Measurements from ENCODE around the gene CHD3.

Gene CHD3

DNA sequence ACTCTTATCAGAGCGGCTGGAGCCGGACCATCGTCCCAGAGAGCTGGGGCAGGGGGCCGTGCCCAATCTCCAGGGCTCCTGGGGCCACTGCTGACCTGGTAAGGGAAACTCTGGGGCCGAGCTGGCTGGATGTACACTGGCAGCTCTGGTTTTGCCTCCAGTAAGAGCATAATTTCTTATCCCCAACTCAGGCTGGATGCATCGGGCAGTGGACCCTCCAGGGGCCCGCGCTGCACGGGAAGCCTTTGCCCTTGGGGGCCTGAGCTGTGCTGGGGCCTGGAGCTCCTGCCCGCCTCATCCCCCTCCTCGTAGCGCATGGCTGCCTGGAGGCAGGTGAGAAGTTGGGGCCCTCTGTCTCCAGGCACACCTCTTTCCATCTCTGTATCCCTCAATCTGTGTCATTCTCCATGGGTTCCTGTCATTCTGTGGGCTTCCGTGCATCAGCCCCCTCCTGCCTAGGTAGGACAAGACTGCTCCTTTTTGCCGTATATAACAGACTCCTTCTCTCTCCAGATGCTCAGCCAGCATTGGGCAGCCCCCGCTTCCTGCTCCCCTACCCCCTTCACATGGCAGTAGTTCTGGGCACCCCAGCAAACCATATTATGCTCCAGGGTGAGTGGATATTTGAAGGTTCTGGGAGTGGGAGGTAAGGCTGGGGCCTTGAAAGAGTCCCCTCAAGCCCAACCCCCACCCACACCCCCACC is 43.1 kb upstream of the CHD3 start:
- in situ Hi-C loops (cut with HindIII; ENCODE audit: low pct_unique_long_range_greater_than_20kb, low sequenced_read_pairs), result no loop called here
- TF ChIP-seq JUND (IDR thresholded peaks at IDR 0.05; ENCODE audit: low read depth), result no peak
- no peak for DNase-seq (ENCODE audit: low read depth in 1 of 2, low spot score in 1 of 2)

DNA sequence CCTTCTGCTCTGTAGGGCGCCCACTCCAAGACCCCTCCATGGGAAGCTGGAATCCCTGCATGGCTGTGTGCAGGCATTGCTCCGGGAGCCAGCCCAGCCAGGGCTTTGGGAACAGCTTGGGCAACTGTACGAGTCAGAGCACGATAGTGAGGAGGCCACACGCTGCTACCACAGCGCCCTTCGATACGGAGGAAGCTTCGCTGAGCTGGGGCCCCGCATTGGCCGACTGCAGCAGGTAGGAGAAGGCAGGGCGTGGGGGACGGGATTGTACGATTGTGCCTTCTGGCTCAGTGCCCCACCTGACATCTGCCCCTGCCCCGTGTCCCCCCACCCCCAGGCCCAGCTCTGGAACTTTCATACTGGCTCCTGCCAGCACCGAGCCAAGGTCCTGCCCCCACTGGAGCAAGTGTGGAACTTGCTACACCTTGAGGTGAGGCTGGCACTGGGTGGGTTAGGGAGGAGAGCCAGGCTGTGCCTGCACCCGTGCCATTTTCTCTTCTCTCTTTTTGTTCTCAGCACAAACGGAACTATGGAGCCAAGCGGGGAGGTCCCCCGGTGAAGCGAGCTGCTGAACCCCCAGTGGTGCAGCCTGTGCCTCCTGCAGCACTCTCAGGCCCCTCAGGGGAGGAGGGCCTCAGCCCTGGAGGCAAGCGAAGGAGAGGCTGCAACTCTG is 42.4 kb upstream of the CHD3 start:
- TF ChIP-seq JUND (IDR thresholded peaks at IDR 0.05; ENCODE audit: low read depth), result no peak
- no peak for DNase-seq (ENCODE audit: low read depth in 1 of 2, low spot score in 1 of 2)
- in situ Hi-C loops (cut with HindIII; ENCODE audit: low pct_unique_long_range_greater_than_20kb, low sequenced_read_pairs), result no loop called here

DNA sequence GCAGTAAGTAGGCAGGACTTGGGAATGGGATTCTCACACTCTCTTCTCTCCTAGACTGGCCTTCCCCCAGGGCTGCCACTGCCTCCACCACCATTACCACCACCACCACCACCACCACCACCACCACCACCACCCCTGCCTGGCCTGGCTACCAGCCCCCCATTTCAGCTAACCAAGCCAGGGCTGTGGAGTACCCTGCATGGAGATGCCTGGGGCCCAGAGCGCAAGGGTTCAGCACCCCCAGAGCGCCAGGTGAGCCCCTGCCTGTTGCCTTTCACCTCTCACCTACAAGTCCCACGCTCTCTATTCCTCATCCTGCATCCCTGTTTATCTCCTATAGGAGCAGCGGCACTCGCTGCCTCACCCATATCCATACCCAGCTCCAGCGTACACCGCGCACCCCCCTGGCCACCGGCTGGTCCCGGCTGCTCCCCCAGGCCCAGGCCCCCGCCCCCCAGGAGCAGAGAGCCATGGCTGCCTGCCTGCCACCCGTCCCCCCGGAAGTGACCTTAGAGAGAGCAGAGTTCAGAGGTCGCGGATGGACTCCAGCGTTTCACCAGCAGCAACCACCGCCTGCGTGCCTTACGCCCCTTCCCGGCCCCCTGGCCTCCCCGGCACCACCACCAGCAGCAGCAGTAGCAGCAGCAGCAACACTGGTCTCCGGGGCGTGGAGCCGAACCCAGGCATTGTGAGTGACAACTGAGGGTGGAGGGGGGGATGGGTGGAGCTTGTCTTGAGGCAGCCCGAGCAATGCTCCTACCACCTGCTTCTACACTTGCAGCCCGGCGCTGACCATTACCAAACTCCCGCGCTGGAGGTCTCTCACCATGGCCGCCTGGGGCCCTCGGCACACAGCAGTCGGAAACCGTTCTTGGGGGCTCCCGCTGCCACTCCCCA is 41.6 kb upstream of the CHD3 start:
- no peak for DNase-seq (ENCODE audit: low read depth in 1 of 2, low spot score in 1 of 2)
- no peak for TF ChIP-seq JUND (IDR thresholded peaks at IDR 0.05; ENCODE audit: low read depth)
- in situ Hi-C loops (cut with HindIII; ENCODE audit: low pct_unique_long_range_greater_than_20kb, low sequenced_read_pairs), result no loop called here

DNA sequence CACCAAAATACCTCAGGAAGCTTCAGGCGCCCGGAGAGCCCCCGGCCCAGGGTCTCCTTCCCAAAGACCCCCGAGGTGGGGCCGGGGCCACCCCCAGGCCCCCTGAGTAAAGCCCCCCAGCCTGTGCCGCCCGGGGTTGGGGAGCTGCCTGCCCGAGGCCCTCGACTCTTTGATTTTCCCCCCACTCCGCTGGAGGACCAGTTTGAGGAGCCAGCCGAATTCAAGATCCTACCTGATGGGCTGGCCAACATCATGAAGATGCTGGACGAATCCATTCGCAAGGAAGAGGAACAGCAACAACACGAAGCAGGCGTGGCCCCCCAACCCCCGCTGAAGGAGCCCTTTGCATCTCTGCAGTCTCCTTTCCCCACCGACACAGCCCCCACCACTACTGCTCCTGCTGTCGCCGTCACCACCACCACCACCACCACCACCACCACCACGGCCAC is 40.4 kb upstream of the CHD3 start:
- in situ Hi-C loops (cut with HindIII; ENCODE audit: low pct_unique_long_range_greater_than_20kb, low sequenced_read_pairs), result no loop called here
- no peak for DNase-seq (ENCODE audit: low read depth in 1 of 2, low spot score in 1 of 2)
- no peak for TF ChIP-seq JUND (IDR thresholded peaks at IDR 0.05; ENCODE audit: low read depth)

DNA sequence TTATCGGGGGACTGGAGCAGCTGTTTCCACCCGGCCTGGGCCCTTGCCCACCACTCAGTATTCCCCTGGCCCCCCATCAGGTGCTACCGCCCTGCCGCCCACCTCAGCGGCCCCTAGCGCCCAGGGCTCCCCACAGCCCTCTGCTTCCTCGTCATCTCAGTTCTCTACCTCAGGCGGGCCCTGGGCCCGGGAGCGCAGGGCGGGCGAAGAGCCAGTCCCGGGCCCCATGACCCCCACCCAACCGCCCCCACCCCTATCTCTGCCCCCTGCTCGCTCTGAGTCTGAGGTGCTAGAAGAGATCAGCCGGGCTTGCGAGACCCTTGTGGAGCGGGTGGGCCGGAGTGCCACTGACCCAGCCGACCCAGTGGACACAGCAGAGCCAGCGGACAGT is 39.9 kb upstream of the CHD3 start:
- no peak for DNase-seq (ENCODE audit: low read depth in 1 of 2, low spot score in 1 of 2)
- in situ Hi-C loops (cut with HindIII; ENCODE audit: low pct_unique_long_range_greater_than_20kb, low sequenced_read_pairs), result no loop called here
- TF ChIP-seq JUND (IDR thresholded peaks at IDR 0.05; ENCODE audit: low read depth), result no peak

DNA sequence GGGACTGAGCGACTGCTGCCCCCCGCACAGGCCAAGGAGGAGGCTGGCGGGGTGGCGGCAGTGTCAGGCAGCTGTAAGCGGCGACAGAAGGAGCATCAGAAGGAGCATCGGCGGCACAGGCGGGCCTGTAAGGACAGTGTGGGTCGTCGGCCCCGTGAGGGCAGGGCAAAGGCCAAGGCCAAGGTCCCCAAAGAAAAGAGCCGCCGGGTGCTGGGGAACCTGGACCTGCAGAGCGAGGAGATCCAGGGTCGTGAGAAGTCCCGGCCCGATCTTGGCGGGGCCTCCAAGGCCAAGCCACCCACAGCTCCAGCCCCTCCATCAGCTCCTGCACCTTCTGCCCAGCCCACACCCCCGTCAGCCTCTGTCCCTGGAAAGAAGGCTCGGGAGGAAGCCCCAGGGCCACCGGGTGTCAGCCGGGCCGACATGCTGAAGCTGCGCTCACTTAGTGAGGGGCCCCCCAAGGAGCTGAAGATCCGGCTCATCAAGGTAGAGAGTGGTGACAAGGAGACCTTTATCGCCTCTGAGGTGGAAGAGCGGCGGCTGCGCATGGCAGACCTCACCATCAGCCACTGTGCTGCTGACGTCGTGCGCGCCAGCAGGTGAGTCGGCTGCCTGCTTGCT is 39.3 kb upstream of the CHD3 start:
- in situ Hi-C loops (cut with HindIII; ENCODE audit: low pct_unique_long_range_greater_than_20kb, low sequenced_read_pairs), result no loop called here
- no peak for DNase-seq (ENCODE audit: low read depth in 1 of 2, low spot score in 1 of 2)
- no peak for TF ChIP-seq JUND (IDR thresholded peaks at IDR 0.05; ENCODE audit: low read depth)

DNA sequence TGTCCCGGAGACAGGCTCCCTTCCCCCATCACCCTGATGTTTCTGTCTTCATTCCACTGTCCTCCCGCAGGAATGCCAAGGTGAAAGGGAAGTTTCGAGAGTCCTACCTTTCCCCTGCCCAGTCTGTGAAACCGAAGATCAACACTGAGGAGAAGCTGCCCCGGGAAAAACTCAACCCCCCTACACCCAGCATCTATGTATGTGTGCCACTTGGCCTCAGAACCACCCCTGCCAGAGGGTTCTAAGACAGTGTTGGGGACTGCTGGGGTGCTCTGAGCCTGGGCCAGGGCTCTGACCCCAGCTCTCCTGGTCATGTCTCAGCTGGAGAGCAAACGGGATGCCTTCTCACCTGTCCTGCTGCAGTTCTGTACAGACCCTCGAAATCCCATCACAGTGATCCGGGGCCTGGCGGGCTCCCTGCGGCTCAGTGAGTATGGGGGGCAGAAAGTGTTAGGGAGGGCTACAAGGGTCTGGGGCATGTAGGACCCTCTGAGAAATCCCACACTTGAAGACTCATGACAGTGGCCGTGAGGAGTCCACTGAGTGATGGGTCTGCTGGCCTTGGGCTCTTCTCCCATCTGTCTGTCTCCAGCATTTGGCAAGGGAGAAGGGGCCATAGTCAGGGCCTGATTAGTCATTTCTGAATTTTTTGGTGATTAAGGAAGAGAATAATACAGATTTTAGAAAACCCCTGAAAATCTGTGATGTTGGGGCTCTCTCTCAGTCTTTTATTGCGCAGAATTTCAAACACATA is 38.7 kb upstream of the CHD3 start:
- in situ Hi-C loops (cut with HindIII; ENCODE audit: low pct_unique_long_range_greater_than_20kb, low sequenced_read_pairs), result no loop called here
- no peak for TF ChIP-seq JUND (IDR thresholded peaks at IDR 0.05; ENCODE audit: low read depth)
- DNase-seq (ENCODE audit: low read depth in 1 of 2, low spot score in 1 of 2), result no peak

DNA sequence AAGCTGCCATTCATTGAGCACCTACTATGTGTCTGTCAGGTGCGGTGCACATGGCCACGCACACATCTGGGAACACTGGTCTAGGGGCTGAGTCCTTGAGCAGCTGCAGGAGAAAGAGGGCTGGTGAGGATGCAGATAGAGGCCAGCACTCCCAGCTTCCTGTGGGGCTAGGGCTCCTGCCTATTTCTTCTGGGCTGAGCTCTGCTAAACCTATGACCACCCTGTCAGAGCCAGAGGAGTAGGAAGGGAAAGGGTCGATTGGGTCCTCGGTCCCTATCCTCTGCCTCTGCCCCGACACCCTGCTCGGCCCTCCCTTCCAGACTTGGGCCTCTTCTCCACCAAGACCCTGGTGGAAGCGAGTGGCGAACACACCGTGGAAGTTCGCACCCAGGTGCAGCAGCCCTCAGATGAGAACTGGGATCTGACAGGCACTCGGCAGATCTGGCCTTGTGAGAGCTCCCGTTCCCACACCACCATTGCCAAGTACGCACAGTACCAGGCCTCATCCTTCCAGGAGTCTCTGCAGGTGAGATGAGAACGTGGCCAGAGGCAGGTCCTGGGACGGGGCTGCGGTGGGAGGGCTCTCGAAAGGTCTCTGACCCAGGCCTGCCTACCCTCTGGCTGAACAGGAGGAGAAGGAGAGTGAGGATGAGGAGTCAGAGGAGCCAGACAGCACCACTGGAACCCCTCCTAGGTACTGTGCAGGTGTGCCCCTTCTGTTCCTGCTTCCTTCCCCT is 37.7 kb upstream of the CHD3 start:
- in situ Hi-C loops (cut with HindIII; ENCODE audit: low pct_unique_long_range_greater_than_20kb, low sequenced_read_pairs), result no loop called here
- TF ChIP-seq JUND (IDR thresholded peaks at IDR 0.05; ENCODE audit: low read depth), result no peak
- DNase-seq (ENCODE audit: low read depth in 1 of 2, low spot score in 1 of 2), result no peak

DNA sequence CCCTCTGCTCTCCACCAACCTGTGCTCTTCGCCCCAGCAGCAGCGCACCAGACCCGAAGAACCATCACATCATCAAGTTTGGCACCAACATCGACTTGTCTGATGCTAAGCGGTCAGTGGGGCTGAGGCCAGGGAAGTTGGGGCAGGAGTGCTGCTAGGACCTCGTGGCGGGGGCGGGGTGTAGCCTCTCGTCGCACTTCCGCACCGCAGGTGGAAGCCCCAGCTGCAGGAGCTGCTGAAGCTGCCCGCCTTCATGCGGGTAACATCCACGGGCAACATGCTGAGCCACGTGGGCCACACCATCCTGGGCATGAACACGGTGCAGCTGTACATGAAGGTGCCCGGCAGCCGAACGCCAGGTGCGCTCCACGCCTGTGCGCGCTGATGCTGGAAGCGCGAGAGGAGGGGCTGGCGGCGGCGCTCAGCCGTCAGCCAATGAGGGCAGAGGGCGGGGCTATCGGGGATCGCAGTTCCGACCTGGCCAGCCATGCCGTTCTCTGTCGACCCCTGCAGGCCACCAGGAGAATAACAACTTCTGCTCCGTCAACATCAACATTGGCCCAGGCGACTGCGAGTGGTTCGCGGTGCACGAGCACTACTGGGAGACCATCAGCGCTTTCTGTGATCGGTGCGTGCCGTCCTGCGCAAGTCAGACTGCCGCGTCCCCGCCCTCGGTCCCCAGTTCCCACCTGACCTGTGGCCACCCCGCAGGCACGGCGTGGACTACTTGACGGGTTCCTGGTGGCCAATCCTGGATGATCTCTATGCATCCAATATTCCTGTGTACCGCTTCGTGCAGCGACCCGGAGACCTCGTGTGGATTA is 36.9 kb upstream of the CHD3 start:
- peak; percentile 65 to 89 for DNase-seq (ENCODE audit: low read depth in 1 of 2, low spot score in 1 of 2)
- TF ChIP-seq JUND (IDR thresholded peaks at IDR 0.05; ENCODE audit: low read depth), result no peak
- in situ Hi-C loops (cut with HindIII; ENCODE audit: low pct_unique_long_range_greater_than_20kb, low sequenced_read_pairs), result no loop called here

DNA sequence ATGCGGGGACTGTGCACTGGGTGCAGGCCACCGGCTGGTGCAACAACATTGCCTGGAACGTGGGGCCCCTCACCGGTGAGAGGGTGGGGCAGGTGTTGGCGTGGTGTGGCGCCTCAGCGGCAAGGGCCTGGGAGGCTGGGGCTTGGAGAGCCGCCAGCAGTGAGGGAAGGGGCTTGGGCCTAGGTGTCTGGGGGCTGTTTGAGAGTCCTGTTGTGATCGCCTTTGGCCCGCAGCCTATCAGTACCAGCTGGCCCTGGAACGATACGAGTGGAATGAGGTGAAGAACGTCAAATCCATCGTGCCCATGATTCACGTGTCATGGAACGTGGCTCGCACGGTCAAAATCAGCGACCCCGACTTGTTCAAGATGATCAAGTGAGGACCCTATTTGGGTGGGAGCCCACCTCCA is 36.3 kb upstream of the CHD3 start:
- DNase-seq (ENCODE audit: low read depth in 1 of 2, low spot score in 1 of 2), result no peak
- no peak for TF ChIP-seq JUND (IDR thresholded peaks at IDR 0.05; ENCODE audit: low read depth)
- in situ Hi-C loops (cut with HindIII; ENCODE audit: low pct_unique_long_range_greater_than_20kb, low sequenced_read_pairs), result no loop called here

Measured in T47D (cell line).